Karpas-422 (cell line): ENCODE results near the gene PRIMPOL. TPM values are rescaled to one million over a fixed set of nuclear protein-coding genes. Genes with fewer than 3 reads are reported as not detected.

ENCODE experiments used
- DNase-seq: peaks from one replicate; pipeline ENCODE4 v3.0.0-alpha.2; 2015
- H2AFZ ChIP-seq: fragments of 200-600 bp; sonication (generic); 2 replicates; pipeline ENCODE4 v1.6.1; 2014; ENCODE audit warnings: antibody characterized with exemption, low read length, mixed read lengths
- H3K27ac ChIP-seq: fragments of 200-600 bp; sonication (generic); 2 replicates; pipeline ENCODE4 v1.5.1; 2014; ENCODE audit warnings: mild to moderate bottlenecking, low read length, moderate library complexity
- H3K27me3 ChIP-seq: fragments of 200-600 bp; sonication (generic); 2 replicates; pipeline ENCODE4 v1.6.1; 2014; ENCODE audit warnings: low read length, mixed read lengths
- H3K36me3 ChIP-seq: fragments of 200-600 bp; sonication (generic); 2 replicates; pipeline ENCODE4 v1.6.1; 2014; ENCODE audit warnings: low read length, mixed read lengths; ENCODE audit not compliant: insufficient read depth
- H3K4me1 ChIP-seq: fragments of 200-600 bp; sonication (generic); 2 replicates; pipeline ENCODE4 v1.6.1; 2014; ENCODE audit warnings: mild to moderate bottlenecking, low read length, mixed read lengths
- H3K4me2 ChIP-seq: fragments of 200-600 bp; sonication (generic); 2 replicates; pipeline ENCODE4 v1.6.1; 2014; ENCODE audit warnings: low read length, low read depth, mild to moderate bottlenecking; ENCODE audit not compliant: poor library complexity, severe bottlenecking
- H3K4me3 ChIP-seq: fragments of 200-600 bp; sonication (generic); 2 replicates; pipeline ENCODE4 v1.5.1; 2014; ENCODE audit warnings: mild to moderate bottlenecking, antibody characterized with exemption, low read length, mixed read lengths
- H3K79me2 ChIP-seq: fragments of 200-600 bp; sonication (generic); 2 replicates; pipeline ENCODE4 v1.6.1; 2014; ENCODE audit warnings: mild to moderate bottlenecking, low read length, mixed read lengths
- H3K9ac ChIP-seq: fragments of 200-600 bp; sonication (generic); 2 replicates; pipeline ENCODE4 v1.6.0; 2014; ENCODE audit warnings: low read length
- H3K9me2 ChIP-seq: fragments of 200-600 bp; sonication (generic), shearing (Covaris generic); replicated peaks from 2 replicates; pipeline ENCODE4 v1.6.0; 2014; ENCODE audit warnings: mild to moderate bottlenecking, low read length, moderate library complexity; ENCODE audit not compliant: insufficient read depth
- H3K9me3 ChIP-seq: fragments of 300-700, 200-600 bp; sonication (generic); 2 replicates; pipeline ENCODE4 v1.6.1; 2014; ENCODE audit warnings: low read length, mixed read lengths
- H4K20me1 ChIP-seq: fragments of 200-600 bp; sonication (generic); 2 replicates; pipeline ENCODE4 v1.6.1; 2014; ENCODE audit warnings: mild to moderate bottlenecking, antibody characterized with exemption, low read length, low read depth; ENCODE audit not compliant: insufficient read depth
- total RNA-seq: library from RNA; depleted of rRNA; stranded (reverse); fragments of >200 nt; shearing (Covaris generic); gene quantifications from 2 replicates; pipeline ENCODE4 v1.2.3, GENCODE V29; 2014; ENCODE audit warnings: low replicate concordance

The PRIMPOL gene
- total RNA-seq, 1 experiment from 2014 or later = 35.2 TPM

DNA sequence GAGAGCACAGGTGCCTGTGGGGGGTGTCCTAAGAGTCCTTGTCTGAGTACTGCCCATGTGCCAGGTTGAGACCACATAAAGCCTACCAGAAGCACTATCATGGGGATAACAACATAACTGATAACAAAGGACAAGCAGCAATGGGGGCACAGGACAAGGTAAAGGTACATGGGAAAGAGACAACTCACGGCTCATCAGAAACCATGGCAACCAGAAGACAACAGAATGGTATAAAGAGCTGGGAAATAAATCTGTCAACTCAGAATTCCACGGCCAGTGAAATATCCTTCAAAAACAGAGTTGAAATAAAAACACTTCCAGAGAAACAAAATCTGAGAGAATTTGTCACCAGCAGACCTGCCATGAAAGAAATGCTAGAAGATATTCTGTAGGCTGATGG lies 64.3 kb downstream of the PRIMPOL start:
- Histone ChIP-seq H3K27me3 (no peaks in the 10 kb centered on the region), H3K4me3 (no peak overlapping the region), H3K4me2 (no peak overlapping the region), H3K79me2 (peaks cover 31% of the 10 kb centered on the region), H2AFZ (no peak overlapping the region), H3K27ac (no peak overlapping the region), H4K20me1 (no peaks in the 10 kb centered on the region), H3K9me2 (no peaks in the 10 kb centered on the region), H3K4me1 (peaks cover 15% of the 10 kb centered on the region), H3K36me3 (peaks cover 9% of the 10 kb centered on the region), H3K9me3 (no peaks in the 10 kb centered on the region), H3K9ac (no peak overlapping the region)
- DNase-seq = no peak

DNA sequence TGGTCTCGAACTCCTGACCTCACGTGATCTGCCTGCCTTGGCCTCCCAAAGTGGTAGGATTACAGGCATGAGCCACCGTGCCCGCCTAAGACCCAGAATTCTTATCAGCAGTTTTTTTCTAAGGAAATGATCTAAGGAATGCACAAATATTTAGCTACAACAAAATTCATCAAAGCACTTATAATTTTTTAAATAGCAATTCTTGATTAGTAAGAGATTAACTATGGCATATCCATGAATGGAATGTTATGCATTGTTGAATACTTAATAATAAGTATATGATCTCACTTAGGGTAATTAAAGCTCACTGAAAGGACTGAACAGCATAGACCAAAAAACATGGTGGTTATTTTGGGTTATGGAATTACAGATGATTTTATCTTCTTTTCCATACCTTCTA lies 66.0 kb downstream of the PRIMPOL start:
- no peak overlapping the region for H3K4me2 ChIP-seq
- H3K79me2 ChIP-seq = peaks cover 46% of the 10 kb centered on the region
- H4K20me1 ChIP-seq = no peaks in the 10 kb centered on the region
- no peaks in the 10 kb centered on the region for H3K27me3 ChIP-seq
- no peak for DNase-seq
- no peaks in the 10 kb centered on the region for H3K9me3 ChIP-seq
- peaks cover 13% of the 10 kb centered on the region; the same call in 1 of the 2 replicates for H3K36me3 ChIP-seq
- no peak overlapping the region for H3K9ac ChIP-seq
- H3K27ac ChIP-seq = no peak overlapping the region
- H2AFZ ChIP-seq = no peak overlapping the region
- no peaks in the 10 kb centered on the region for H3K9me2 ChIP-seq
- H3K4me1 ChIP-seq = peaks cover 15% of the 10 kb centered on the region
- H3K4me3 ChIP-seq = no peak overlapping the region

DNA sequence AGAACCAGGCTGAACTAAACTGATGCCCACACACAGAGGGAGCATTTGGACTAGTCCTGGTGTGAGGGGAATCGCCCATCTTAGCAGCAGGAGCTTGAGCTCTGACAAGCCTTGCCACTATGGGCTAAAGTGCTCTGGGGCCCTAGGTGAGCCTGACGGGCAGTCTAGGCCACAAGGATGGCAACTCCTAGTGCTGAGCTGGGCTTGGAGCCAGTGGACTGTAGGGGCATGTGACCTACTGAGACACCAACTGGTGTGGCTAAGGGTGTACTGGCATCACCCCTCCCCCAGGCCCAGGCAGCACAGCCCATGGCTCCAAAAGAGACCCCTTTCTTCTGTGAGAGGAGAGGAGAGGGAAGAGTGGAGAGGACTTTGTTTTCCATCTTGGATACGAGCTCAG lies 69.9 kb downstream of the PRIMPOL start:
- Histone ChIP-seq H3K9me3 (no peaks in the 10 kb centered on the region), H3K27ac (no peak overlapping the region), H3K9ac (no peak overlapping the region), H3K79me2 (peaks cover 67% of the 10 kb centered on the region), H3K4me1 (peaks cover 15% of the 10 kb centered on the region), H3K4me3 (no peak overlapping the region), H3K36me3 (peaks cover 32% of the 10 kb centered on the region), H3K9me2 (no peaks in the 10 kb centered on the region), H3K4me2 (no peak overlapping the region), H2AFZ (no peak overlapping the region), H4K20me1 (no peaks in the 10 kb centered on the region), H3K27me3 (no peaks in the 10 kb centered on the region)
- DNase-seq = no peak

DNA sequence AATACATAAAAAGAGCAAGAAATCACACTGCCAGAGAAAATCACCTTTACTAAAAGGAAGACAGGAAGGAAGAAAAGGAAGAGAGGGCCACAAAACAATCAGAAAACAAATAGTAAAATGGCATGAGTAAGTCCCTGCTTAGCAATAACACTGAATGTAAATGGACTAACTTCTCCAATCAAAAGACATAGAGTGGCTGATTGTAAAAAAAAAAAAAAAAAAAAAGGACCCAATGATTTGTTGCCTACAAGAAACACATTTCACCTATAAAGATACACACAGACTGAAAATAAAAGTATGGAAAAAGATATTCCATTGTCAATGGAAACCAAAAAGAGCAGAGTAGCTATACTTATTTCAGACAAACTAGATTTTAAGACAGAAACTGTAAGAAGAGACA lies 71.7 kb downstream of the PRIMPOL start:
- H3K9ac ChIP-seq = no peak overlapping the region
- H4K20me1 ChIP-seq = no peaks in the 10 kb centered on the region
- no peaks in the 10 kb centered on the region for H3K9me3 ChIP-seq
- H3K9me2 ChIP-seq = no peaks in the 10 kb centered on the region
- peaks cover 33% of the 10 kb centered on the region for H3K36me3 ChIP-seq
- H3K79me2 ChIP-seq = peaks cover 77% of the 10 kb centered on the region
- H3K4me1 ChIP-seq = peaks cover 19% of the 10 kb centered on the region
- no peak overlapping the region for H3K27ac ChIP-seq
- H3K27me3 ChIP-seq = no peaks in the 10 kb centered on the region
- H2AFZ ChIP-seq = no peak overlapping the region
- DNase-seq = no peak
- no peak overlapping the region for H3K4me3 ChIP-seq
- H3K4me2 ChIP-seq = no peak overlapping the region

DNA sequence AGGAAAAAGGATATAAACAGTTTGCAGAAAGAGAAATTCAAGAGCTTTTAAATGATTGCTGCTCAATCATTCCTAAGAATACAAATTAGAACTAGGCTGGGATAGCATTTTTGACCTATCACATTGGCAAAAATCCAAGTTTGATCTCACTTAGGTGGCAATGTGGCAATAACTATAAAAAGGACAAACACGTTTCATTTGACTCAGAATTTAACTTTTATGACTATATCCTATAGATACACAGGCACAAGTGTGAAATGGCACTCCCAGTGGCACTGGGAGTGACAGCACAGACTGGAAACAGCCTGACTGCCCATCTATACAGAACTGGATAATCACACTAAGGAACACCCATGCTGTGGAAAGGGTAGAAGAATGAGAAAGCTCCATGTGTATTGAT lies 73.3 kb downstream of the PRIMPOL start:
- Histone ChIP-seq H3K79me2 (peaks cover 76% of the 10 kb centered on the region), H3K36me3 (peaks cover 41% of the 10 kb centered on the region)
- DNase-seq = no peak

DNA sequence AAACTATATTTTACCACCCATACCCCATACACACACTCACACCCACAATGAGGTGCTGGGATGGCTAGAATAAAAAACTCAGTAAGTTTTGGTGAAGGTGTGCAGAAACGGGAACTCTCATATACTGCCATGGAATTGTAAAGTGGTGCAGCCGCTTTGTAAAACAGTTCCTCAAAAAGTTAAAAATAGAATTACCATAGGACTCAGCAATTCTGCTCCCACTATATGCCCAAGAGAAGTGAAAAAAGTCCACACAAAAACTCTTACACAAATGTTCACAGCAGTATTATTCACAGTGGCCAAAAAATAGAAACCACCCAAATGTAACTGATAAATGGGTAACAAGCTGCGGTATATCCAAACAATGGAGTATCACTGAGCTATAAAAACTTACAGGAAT lies 77.9 kb downstream of the PRIMPOL start:
- Histone ChIP-seq H3K9ac (no peak overlapping the region), H3K4me3 (no peak overlapping the region), H3K4me1 (peaks cover 59% of the 10 kb centered on the region), H3K27me3 (no peaks in the 10 kb centered on the region), H3K9me3 (no peaks in the 10 kb centered on the region), H3K9me2 (no peaks in the 10 kb centered on the region), H3K36me3 (peaks cover 31% of the 10 kb centered on the region), H3K79me2 (peaks cover 80% of the 10 kb centered on the region), H2AFZ (no peak overlapping the region), H4K20me1 (no peaks in the 10 kb centered on the region), H3K27ac (no peak overlapping the region), H3K4me2 (peak overlapping the region; percentile 32)
- DNase-seq = no peak

More for the DNA sequence above, 73.3 kb downstream of the PRIMPOL start:
- H4K20me1 ChIP-seq = no peaks in the 10 kb centered on the region
- H3K27ac ChIP-seq = no peak overlapping the region
- H3K9me2 ChIP-seq = no peaks in the 10 kb centered on the region
- peaks cover 21% of the 10 kb centered on the region for H3K4me1 ChIP-seq
- H3K4me3 ChIP-seq = no peak overlapping the region
- no peak overlapping the region for H3K4me2 ChIP-seq
- no peak overlapping the region for H2AFZ ChIP-seq
- no peaks in the 10 kb centered on the region for H3K27me3 ChIP-seq
- H3K9me3 ChIP-seq = no peaks in the 10 kb centered on the region
- no peak overlapping the region for H3K9ac ChIP-seq

DNA sequence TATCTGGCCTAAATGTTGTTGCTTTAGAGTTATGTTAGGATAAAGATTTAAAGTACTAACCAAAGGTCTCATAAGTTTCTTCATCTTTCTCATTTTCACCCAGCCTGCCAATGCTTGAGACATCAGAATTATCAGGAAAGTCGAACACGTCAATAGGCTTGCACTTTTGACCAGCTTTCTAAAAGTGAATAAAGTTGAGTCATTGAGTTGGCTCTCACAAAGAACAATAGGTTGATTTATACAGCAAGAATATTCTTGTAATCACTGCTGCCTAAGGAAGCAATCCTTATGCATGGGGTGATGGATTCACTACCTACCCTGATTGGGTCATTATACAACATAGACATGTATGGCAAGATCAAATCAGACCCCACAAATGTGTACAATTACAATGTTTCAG lies 79.3 kb downstream of the PRIMPOL start:
- Histone ChIP-seq H2AFZ (no peak overlapping the region), H4K20me1 (no peaks in the 10 kb centered on the region), H3K4me2 (no peak overlapping the region), H3K9ac (no peak overlapping the region), H3K36me3 (peaks cover 21% of the 10 kb centered on the region), H3K27ac (peak overlapping the region; percentile 27; the same call in 1 of the 2 replicates), H3K79me2 (peaks cover 83% of the 10 kb centered on the region), H3K9me3 (no peaks in the 10 kb centered on the region), H3K4me3 (no peak overlapping the region), H3K4me1 (peaks cover 61% of the 10 kb centered on the region), H3K27me3 (no peaks in the 10 kb centered on the region), H3K9me2 (no peaks in the 10 kb centered on the region)
- no peak for DNase-seq

DNA sequence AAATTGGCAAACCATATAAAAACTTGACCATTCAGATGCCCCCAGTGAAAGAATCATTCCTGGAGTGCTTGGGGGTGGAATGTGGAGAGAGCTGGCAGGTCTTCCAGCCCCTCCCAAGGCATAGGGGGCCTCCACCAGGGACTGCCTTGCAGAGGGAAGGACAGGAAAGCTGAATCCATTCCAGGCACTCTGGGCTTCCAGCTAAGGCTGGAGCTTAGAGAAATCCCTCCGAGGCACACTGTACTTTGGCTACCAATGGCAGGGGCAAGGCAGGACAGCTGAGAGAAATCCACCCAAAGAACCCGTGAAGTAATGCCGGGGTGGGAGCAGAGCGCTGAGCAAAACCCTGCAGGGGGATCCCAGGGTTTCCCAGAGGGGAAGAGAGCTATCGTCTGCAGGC lies 80.4 kb downstream of the PRIMPOL start:
- H3K27ac ChIP-seq = peak overlapping the region; percentile 27; the same call in 1 of the 2 replicates
- no peaks in the 10 kb centered on the region for H4K20me1 ChIP-seq
- no peaks in the 10 kb centered on the region for H3K9me3 ChIP-seq
- no peak overlapping the region for H3K9ac ChIP-seq
- H3K4me2 ChIP-seq = no peak overlapping the region
- no peaks in the 10 kb centered on the region for H3K9me2 ChIP-seq
- no peak overlapping the region for H2AFZ ChIP-seq
- peaks cover 18% of the 10 kb centered on the region for H3K36me3 ChIP-seq
- no peaks in the 10 kb centered on the region for H3K27me3 ChIP-seq
- H3K79me2 ChIP-seq = peaks cover 78% of the 10 kb centered on the region
- H3K4me1 ChIP-seq = peaks cover 67% of the 10 kb centered on the region
- DNase-seq = no peak
- no peak overlapping the region for H3K4me3 ChIP-seq

DNA sequence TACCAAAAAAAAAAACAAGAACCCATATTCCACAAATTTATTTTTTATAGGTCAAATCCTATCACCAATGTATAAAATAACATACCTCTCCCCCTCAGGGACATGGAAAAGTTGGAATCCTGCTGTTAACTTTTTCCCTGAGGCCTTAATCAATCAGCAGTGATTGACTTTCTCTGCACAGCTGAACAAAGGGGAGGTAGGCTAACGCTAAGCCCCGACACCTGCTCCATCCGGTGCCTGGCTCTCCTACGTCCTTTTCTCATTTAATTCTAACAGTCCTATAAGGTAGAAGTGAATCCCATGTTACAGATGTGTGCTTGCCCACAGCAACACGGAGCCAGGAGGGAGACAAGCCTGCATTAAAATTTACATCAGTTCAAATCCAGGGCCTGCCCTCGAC lies 81.5 kb downstream of the PRIMPOL start:
- Histone ChIP-seq H2AFZ (no peak overlapping the region), H3K4me3 (no peak overlapping the region), H3K36me3 (peaks cover 18% of the 10 kb centered on the region), H3K9me2 (no peaks in the 10 kb centered on the region), H3K4me1 (peaks cover 66% of the 10 kb centered on the region), H3K4me2 (peak overlapping the region; percentile 85), H3K27ac (peak overlapping the region; percentile 37; the same call in 1 of the 2 replicates), H3K9me3 (no peaks in the 10 kb centered on the region), H3K79me2 (peaks cover 71% of the 10 kb centered on the region), H3K9ac (no peak overlapping the region), H3K27me3 (no peaks in the 10 kb centered on the region), H4K20me1 (no peaks in the 10 kb centered on the region)
- no peak for DNase-seq
